Measurements from ENCODE around the gene NIF3L1. TPM values are rescaled to one million over a fixed set of nuclear protein-coding genes. Genes with fewer than 3 reads are reported as not detected.

Gene NIF3L1
- total and polyA plus RNA-seq, 9 donors, result 17.2 to 24.0 (median 20.2) TPM

DNA sequence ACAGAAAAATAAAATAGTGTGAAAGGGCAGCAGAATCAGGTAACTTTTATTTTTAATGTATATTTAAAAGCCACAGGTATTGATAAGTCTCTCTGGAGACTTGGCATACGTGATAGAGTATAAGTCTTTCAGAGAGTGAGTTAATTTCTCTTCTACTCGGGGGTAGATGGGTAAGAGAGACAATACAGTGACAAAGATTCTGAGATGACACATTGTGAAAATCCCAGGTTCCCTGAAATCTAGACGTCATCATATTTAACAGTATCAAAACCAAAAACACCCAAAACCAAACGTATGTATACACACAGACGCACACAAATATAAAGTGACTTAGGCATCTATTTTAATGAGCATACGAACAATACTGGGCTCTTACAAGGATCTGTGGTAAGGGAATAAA lies 33.3 kb downstream of the NIF3L1 start:
- DNase-seq, result no peak
- H3K27me3 ChIP-seq (ENCODE audit: control insufficient read depth, insufficient read depth, low read length), result no peaks in the 10 kb centered on the region
- no peaks in the 10 kb centered on the region for H3K4me1 ChIP-seq (ENCODE audit: control insufficient read depth, insufficient read depth, low read length)
- H3K36me3 ChIP-seq (ENCODE audit: control insufficient read depth, insufficient read depth, low read length), result peaks cover 41% of the 10 kb centered on the region
- no peak overlapping the region for H3K27ac ChIP-seq (ENCODE audit: low read length)
- H3K9me3 ChIP-seq (replicated peaks; ENCODE audit: control insufficient read depth, low read depth, low read length), result no peaks in the 10 kb centered on the region
- H3K4me3 ChIP-seq (ENCODE audit: low read length), result no peak overlapping the region
- no CpG with 5 or more reads among the region's 6 CpGs for WGBS (ENCODE audit: insufficient coverage)

DNA sequence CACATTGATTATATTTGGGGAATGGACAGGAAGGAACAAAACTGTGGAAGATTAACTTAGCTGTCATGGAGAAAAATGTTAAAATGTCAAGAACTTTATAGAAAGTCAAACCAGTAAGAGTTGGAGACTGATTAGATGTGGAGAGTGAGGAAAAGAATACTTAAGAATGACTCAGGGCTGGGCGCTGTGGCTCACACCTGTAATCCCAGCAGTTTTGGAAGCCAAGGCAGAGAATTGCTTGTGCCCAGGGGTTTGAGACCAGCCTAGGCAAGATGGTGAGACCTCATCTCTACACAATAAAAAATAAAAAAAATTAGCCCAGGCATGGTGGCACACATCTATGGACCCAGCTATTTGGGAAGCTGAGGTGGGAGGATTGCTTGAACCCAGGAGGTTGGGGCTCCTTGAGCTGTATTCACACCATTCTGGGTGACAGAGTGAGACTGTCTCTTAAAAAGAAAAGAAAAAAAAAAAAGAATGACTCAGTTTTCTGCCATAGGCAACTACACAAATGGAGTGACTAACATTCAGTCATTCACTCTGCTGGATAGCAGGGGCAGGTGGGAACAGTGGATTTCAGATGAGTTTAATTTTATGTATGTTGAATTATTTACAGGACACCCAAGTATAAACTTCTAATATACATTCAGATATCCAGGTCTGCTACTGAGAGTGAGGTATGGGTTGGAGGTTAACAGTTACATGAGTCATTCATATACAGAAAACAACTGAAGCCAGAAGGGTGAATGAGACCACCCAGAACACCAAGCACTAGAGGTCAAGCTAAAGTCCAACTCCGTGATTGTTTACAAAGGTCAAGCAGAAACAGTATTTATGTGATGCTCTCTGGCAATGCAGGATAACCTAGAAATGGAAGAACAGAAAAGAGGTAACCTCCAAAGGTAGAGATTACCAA lies 40.4 kb downstream of the NIF3L1 start:
- Histone ChIP-seq H3K27ac (ENCODE audit: low read length) (no peak overlapping the region), H3K36me3 (ENCODE audit: control insufficient read depth, insufficient read depth, low read length) (peaks cover 38% of the 10 kb centered on the region), H3K4me1 (ENCODE audit: control insufficient read depth, insufficient read depth, low read length) (no peaks in the 10 kb centered on the region), H3K27me3 (ENCODE audit: control insufficient read depth, insufficient read depth, low read length) (no peaks in the 10 kb centered on the region), H3K4me3 (ENCODE audit: low read length) (no peak overlapping the region), H3K9me3 (replicated peaks; ENCODE audit: control insufficient read depth, low read depth, low read length) (no peaks in the 10 kb centered on the region)
- 100% methylated on average over 2 of the region's 2 CpGs for WGBS (ENCODE audit: insufficient coverage)
- no peak for DNase-seq

DNA sequence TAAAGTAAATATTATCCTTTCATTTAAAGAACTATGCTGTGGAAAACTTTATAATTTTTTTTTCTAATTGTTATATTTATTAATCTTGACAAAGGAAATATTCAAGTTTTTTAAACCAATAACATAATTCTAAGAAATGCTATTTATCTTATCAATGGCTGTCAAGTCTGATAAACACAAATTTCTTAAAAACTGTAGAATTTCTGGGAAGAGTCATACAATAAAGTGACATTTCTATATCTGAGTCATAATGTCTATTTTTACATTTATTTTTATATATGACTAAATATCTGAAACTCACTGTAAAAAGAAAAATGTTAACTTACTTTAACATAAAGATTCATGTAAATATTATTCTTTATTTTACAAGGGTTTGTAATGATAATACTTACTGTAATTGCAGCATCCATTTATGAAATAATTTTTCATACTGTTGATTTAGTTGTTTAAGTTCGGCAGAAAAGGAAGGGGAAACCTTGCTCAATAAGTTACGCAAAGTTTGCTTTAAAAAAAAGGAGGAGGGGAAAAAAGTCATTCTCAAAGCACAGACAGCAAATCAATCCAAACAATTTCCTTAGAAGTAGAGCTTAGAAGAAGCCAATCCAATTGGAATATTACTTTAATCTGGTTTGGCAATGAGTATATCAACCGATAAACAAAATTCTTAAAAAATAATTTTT lies 41.9 kb downstream of the NIF3L1 start:
- peaks cover 35% of the 10 kb centered on the region for H3K36me3 ChIP-seq (ENCODE audit: control insufficient read depth, insufficient read depth, low read length)
- no CpG with 5 or more reads among the region's 3 CpGs for WGBS (ENCODE audit: insufficient coverage)

DNA sequence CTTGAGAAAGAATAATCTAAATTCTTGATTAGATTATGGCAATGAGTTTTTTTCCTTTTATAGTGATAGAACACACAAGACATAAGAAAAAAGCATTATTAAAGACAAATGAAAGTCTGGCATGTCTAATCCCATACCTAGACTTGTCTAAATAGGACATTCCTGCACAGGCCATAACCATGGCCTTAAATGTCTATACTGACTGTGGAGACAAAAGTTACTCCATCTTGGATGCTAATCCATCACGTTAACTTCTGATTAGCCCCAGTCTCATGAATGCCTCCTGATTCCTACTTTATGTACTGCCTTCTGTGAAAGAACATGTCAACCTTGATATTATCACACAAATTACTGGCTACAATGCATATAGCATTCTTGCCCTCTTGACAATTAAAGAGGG lies 50.7 kb downstream of the NIF3L1 start:
- H3K9me3 ChIP-seq (replicated peaks; ENCODE audit: control insufficient read depth, low read depth, low read length), result no peaks in the 10 kb centered on the region
- no peak overlapping the region for H3K27ac ChIP-seq (ENCODE audit: low read length)
- WGBS (ENCODE audit: insufficient coverage), result 71% methylated on average over 1 of the region's 1 CpG
- DNase-seq, result no peak
- no peaks in the 10 kb centered on the region for H3K4me1 ChIP-seq (ENCODE audit: control insufficient read depth, insufficient read depth, low read length)
- no peaks in the 10 kb centered on the region for H3K27me3 ChIP-seq (ENCODE audit: control insufficient read depth, insufficient read depth, low read length)
- peaks cover 26% of the 10 kb centered on the region for H3K36me3 ChIP-seq (ENCODE audit: control insufficient read depth, insufficient read depth, low read length)
- H3K4me3 ChIP-seq (ENCODE audit: low read length), result no peak overlapping the region

More for the DNA sequence above, 41.9 kb downstream of the NIF3L1 start:
- Histone ChIP-seq H3K27me3 (ENCODE audit: control insufficient read depth, insufficient read depth, low read length) (no peaks in the 10 kb centered on the region), H3K4me3 (ENCODE audit: low read length) (no peak overlapping the region), H3K4me1 (ENCODE audit: control insufficient read depth, insufficient read depth, low read length) (no peaks in the 10 kb centered on the region), H3K27ac (ENCODE audit: low read length) (no peak overlapping the region), H3K9me3 (replicated peaks; ENCODE audit: control insufficient read depth, low read depth, low read length) (no peaks in the 10 kb centered on the region)
- no peak for DNase-seq

DNA sequence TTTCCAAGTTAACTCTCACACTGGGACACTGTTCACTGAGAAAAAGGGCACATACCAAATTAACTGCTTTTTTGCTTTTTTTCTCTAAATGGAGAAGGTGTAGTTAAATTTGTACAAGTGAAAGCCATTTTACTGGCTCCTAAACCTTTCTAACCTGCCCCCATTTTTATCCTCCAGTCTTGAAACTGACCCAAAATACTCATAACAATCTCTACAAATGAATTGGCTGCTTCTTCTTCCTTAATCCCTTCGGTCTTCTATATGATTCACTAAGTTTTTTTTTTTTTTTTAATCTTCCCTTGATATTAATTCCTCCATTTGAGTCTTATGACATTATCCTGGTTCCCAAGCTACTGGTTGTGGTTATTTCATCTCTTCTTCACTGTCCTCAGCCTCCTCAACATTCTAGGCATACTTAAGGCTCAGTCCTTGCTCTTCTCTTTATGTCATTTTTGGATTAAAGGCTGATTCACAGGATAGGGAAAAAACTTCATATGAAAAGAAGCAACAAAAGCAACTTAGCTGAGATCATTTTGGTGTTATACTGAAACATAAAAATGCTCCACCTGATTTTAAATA lies 54.4 kb downstream of the NIF3L1 start:
- Histone ChIP-seq H3K27ac (ENCODE audit: low read length) (no peak overlapping the region), H3K9me3 (replicated peaks; ENCODE audit: control insufficient read depth, low read depth, low read length) (no peaks in the 10 kb centered on the region), H3K4me1 (ENCODE audit: control insufficient read depth, insufficient read depth, low read length) (no peaks in the 10 kb centered on the region), H3K36me3 (ENCODE audit: control insufficient read depth, insufficient read depth, low read length) (peaks cover 30% of the 10 kb centered on the region), H3K27me3 (ENCODE audit: control insufficient read depth, insufficient read depth, low read length) (no peaks in the 10 kb centered on the region), H3K4me3 (ENCODE audit: low read length) (no peak overlapping the region)
- WGBS (ENCODE audit: insufficient coverage), result no CpG with 5 or more reads among the region's 1 CpG
- no peak for DNase-seq

DNA sequence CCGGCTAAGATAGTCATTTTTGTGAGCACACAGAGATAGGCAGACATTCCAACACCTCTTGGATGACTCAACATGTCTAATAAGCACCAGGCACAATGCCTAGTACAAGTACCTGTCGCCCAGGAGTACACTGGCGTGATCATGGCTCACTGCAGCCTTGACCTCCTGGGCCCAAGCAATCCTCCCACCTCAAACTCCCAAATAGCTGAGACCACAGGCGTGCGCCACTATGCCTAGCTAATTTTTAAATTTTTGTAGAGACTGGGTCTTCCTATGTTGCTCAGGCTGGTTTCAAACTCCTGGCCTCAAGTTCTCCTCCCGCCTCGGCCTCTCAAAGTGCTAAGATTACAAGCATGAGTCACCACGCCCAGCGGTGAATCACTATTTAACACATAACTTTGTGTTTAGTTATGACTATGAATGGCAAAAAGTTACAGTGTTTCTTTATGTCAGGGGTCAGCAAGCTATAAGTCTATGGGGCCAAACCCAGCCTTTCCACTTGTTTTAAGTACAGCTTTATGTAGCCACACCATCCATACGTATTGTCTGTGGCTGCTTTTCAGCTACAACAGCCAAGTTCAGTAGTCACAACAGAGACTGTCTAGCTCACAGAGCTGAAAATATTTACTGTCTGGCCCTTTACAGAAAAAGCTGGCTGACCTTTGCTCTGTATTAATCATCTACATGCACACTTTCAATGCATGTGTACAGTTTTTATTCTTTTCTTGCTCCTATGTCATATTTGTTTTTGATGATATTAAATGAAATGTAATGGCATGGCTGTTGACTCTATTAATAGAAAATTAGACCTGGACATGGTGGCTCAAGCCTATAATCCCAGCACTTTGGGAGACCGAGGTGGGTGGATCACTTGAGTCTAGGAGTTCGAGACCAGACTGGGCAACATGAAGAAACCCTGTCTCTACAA lies 55.6 kb downstream of the NIF3L1 start:
- peaks cover 33% of the 10 kb centered on the region for H3K36me3 ChIP-seq (ENCODE audit: control insufficient read depth, insufficient read depth, low read length)
- DNase-seq, result no peak
- no peak overlapping the region for H3K4me3 ChIP-seq (ENCODE audit: low read length)
- no peaks in the 10 kb centered on the region for H3K27me3 ChIP-seq (ENCODE audit: control insufficient read depth, insufficient read depth, low read length)
- H3K27ac ChIP-seq (ENCODE audit: low read length), result no peak overlapping the region
- H3K9me3 ChIP-seq (replicated peaks; ENCODE audit: control insufficient read depth, low read depth, low read length), result no peaks in the 10 kb centered on the region
- no peaks in the 10 kb centered on the region for H3K4me1 ChIP-seq (ENCODE audit: control insufficient read depth, insufficient read depth, low read length)
- 94% methylated on average over 4 of the region's 12 CpGs for WGBS (ENCODE audit: insufficient coverage)

DNA sequence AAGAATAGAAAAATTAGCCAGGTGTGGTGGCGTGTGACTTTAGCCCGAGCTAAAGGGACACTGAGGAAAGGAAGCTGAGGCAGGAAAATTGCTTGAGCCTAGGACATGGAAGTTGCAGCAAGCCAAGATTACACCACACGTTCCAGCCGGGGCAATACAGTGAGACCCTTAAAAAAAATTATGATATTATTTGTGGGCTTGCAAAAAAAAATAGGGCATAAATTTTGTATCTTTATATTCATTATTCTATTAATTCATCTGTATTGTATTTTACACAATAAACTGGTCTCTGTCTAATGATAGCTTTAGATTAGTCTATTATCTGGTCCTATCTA lies 56.2 kb downstream of the NIF3L1 start:
- WGBS (ENCODE audit: insufficient coverage), result 100% methylated on average over 2 of the region's 4 CpGs
- Histone ChIP-seq H3K27ac (ENCODE audit: low read length) (no peak overlapping the region), H3K4me3 (ENCODE audit: low read length) (no peak overlapping the region), H3K36me3 (ENCODE audit: control insufficient read depth, insufficient read depth, low read length) (peaks cover 29% of the 10 kb centered on the region), H3K9me3 (replicated peaks; ENCODE audit: control insufficient read depth, low read depth, low read length) (no peaks in the 10 kb centered on the region), H3K27me3 (ENCODE audit: control insufficient read depth, insufficient read depth, low read length) (no peaks in the 10 kb centered on the region), H3K4me1 (ENCODE audit: control insufficient read depth, insufficient read depth, low read length) (no peaks in the 10 kb centered on the region)
- DNase-seq, result no peak

DNA sequence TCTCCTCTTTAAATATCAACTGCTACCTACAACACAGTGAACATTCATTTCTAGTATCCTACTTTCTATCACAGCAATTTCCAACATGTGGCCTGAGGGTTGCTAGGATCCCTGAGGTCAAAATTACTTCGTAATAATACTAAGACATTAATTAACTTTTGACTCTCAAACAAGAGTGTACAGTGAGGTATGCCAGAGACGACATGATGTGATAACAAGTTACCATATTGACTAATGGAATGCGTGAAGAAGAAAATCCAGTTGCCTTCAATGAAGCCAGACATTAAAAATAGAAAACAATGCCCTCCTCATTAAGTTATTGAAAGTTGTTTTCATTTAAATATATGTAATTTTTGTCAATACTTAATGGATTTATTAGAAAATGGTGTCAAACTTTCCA lies 61.2 kb downstream of the NIF3L1 start:
- no CpG with 5 or more reads among the region's 3 CpGs for WGBS (ENCODE audit: insufficient coverage)
- no peak overlapping the region for H3K4me3 ChIP-seq (ENCODE audit: low read length)
- H3K9me3 ChIP-seq (replicated peaks; ENCODE audit: control insufficient read depth, low read depth, low read length), result no peaks in the 10 kb centered on the region
- H3K27ac ChIP-seq (ENCODE audit: low read length), result no peak overlapping the region
- H3K4me1 ChIP-seq (ENCODE audit: control insufficient read depth, insufficient read depth, low read length), result no peaks in the 10 kb centered on the region
- H3K36me3 ChIP-seq (ENCODE audit: control insufficient read depth, insufficient read depth, low read length), result peaks cover 14% of the 10 kb centered on the region
- DNase-seq, result no peak
- no peaks in the 10 kb centered on the region for H3K27me3 ChIP-seq (ENCODE audit: control insufficient read depth, insufficient read depth, low read length)

All from muscle of leg (tissue), 11 donors.